Neuronal stem cell (in vitro differentiated cells): Measurements from ENCODE around the gene IFI27.

Experiments
- DNase-seq: peaks from one replicate; pipeline ENCODE4 v3.0.0-alpha.2; 2013; ENCODE audit warnings: low spot score
- H2AFZ ChIP-seq: one replicate; pipeline ENCODE4 v1.6.1; 2013; ENCODE audit warnings: mild to moderate bottlenecking, low read length, inconsistent platforms
- H2AK5ac ChIP-seq: 2 replicates; pipeline ENCODE4 v1.6.1; 2013; ENCODE audit warnings: low read depth, mild to moderate bottlenecking, inconsistent platforms, low read length, moderate library complexity, mixed read lengths
- H2BK120ac ChIP-seq: 2 replicates; pipeline ENCODE4 v1.6.1; 2013; ENCODE audit warnings: low read depth, mild to moderate bottlenecking, inconsistent platforms, low read length, moderate library complexity, mixed read lengths
- H2BK12ac ChIP-seq: one replicate; pipeline ENCODE4 v1.6.1; 2013; ENCODE audit warnings: low read length, inconsistent platforms
- H2BK15ac ChIP-seq: 2 replicates; pipeline ENCODE4 v1.6.1; 2013; ENCODE audit warnings: mild to moderate bottlenecking, low read length, inconsistent platforms, mixed read lengths
- H2BK5ac ChIP-seq: one replicate; pipeline ENCODE4 v1.6.1; 2013; ENCODE audit warnings: inconsistent platforms, mild to moderate bottlenecking, low read length, moderate library complexity
- H3K14ac ChIP-seq: one replicate; pipeline ENCODE4 v1.6.1; 2013; ENCODE audit warnings: low read length, inconsistent platforms
- H3K18ac ChIP-seq: 2 replicates; pipeline ENCODE4 v1.6.1; 2013; ENCODE audit warnings: low read length, inconsistent platforms
- H3K23ac ChIP-seq: 2 replicates; pipeline ENCODE4 v1.6.1; 2013; ENCODE audit warnings: low read depth, mild to moderate bottlenecking, mixed read lengths, low read length, inconsistent platforms; ENCODE audit not compliant: poor library complexity
- H3K27ac ChIP-seq: replicated peaks from 3 replicates; pipeline ENCODE4 v1.5.1; 2013; ENCODE audit warnings: low read length, inconsistent platforms
- H3K27me3 ChIP-seq, 3 experiments: 2 replicates each; pipeline ENCODE4 v1.6.1; 2013; ENCODE audit warnings: low read length in 3 of 3, mild to moderate bottlenecking in 2 of 3, inconsistent platforms in 1 of 3, low read depth in 1 of 3, mixed read lengths in 1 of 3, moderate library complexity in 1 of 3; ENCODE audit not compliant: control insufficient read depth in 3 of 3, insufficient read depth in 3 of 3
- H3K36me3 ChIP-seq, 2 donors: replicated peaks in 1 of 2; 2 replicates each; pipeline ENCODE4 v1.6.1; 2013; ENCODE audit warnings: low read length in 2 of 2; ENCODE audit not compliant: control insufficient read depth in 2 of 2, insufficient read depth in 2 of 2
- H3K4ac ChIP-seq: 2 replicates; pipeline ENCODE4 v1.6.1; 2013; ENCODE audit warnings: inconsistent platforms, mild to moderate bottlenecking, low read length, moderate library complexity
- H3K4me1 ChIP-seq, 2 donors: 1 replicate in 1 of 2; 2 replicates in 1 of 2; pipeline ENCODE4 v1.6.1; 2013; ENCODE audit warnings: low read length in 2 of 2, low read depth in 1 of 2; ENCODE audit not compliant: control insufficient read depth in 2 of 2, insufficient read depth in 1 of 2
- H3K4me2 ChIP-seq: one replicate; pipeline ENCODE4 v1.6.1; 2013; ENCODE audit warnings: mild to moderate bottlenecking, low read length, inconsistent platforms; ENCODE audit not compliant: insufficient read depth, poor library complexity, severe bottlenecking
- H3K4me3 ChIP-seq, 2 donors: 2 replicates each; pipeline ENCODE4 v1.5.1; 2013; ENCODE audit warnings: low read length in 2 of 2, mild to moderate bottlenecking in 2 of 2, inconsistent platforms in 1 of 2, moderate library complexity in 1 of 2
- H3K79me1 ChIP-seq: one replicate; pipeline ENCODE4 v1.6.1; 2013; ENCODE audit warnings: low read depth, mild to moderate bottlenecking, inconsistent platforms, low read length, moderate library complexity
- H3K9ac ChIP-seq: one replicate; pipeline ENCODE4 v1.6.1; 2013; ENCODE audit warnings: mild to moderate bottlenecking, low read depth, low read length, inconsistent platforms; ENCODE audit not compliant: poor library complexity
- H3K9me3 ChIP-seq, 2 donors: replicated peaks in 1 of 2; 2 replicates each; pipeline versions ENCODE3 to v1.6.1; 2013; ENCODE audit warnings: low read length in 2 of 2, mild to moderate bottlenecking in 2 of 2, inconsistent platforms in 1 of 2, low read depth in 1 of 2, mixed read lengths in 1 of 2, moderate library complexity in 1 of 2; ENCODE audit not compliant: control insufficient read depth in 2 of 2, insufficient read depth in 1 of 2
- H4K8ac ChIP-seq: one replicate; pipeline ENCODE4 v1.6.1; 2013; ENCODE audit warnings: low read depth, mild to moderate bottlenecking, inconsistent platforms, low read length, moderate library complexity
- H4K91ac ChIP-seq: one replicate; pipeline ENCODE4 v1.6.1; 2013; ENCODE audit warnings: low read length, low read depth, mild to moderate bottlenecking, inconsistent platforms; ENCODE audit not compliant: poor library complexity
- WGBS, 2 donors: extraction: QIAGEN DNeasy Blood & Tissue Kit; methylation state at CpG; one replicate each; pipeline ENCODE4 v1.1.7; 2013; ENCODE audit warnings: missing lambda C conversion rate in 2 of 2, mixed read lengths in 1 of 2; ENCODE audit not compliant: insufficient read length in 2 of 2, insufficient replicate concordance in 1 of 2; ENCODE audit errors: extremely low coverage in 2 of 2; 5-methylcytosine and 5-hydroxymethylcytosine counted together

Gene IFI27

GRCh38 chr14:94124582-94125377 lies 14.2 kb downstream of the IFI27 start:
- H3K4me3 ChIP-seq: no peak overlapping the region
- no peak overlapping the region for H2AK5ac ChIP-seq

GRCh38 chr14:94125659-94126418 lies 15.3 kb downstream of the IFI27 start:
- Histone ChIP-seq H3K27me3 (peaks cover 0 to 5% (median 0%) of the 10 kb centered on the region in 3 experiments), H2BK5ac (no peak overlapping the region), H3K4me1 (peaks cover 0 to 7% of the 10 kb centered on the region in 2 donors), H3K79me1 (no peaks in the 10 kb centered on the region), H2BK15ac (no peak overlapping the region), H3K23ac (no peak overlapping the region), H2AFZ (no peak overlapping the region), H3K9me3 (peaks cover 0 to under 1% of the 10 kb centered on the region in 2 donors), H3K36me3 (peaks cover 0 to 1% of the 10 kb centered on the region in 2 donors), H3K27ac (no peak overlapping the region), H3K14ac (no peak overlapping the region), H2AK5ac (no peak overlapping the region), H3K4me3 (no peak overlapping the region), H3K4ac (no peak overlapping the region), H3K18ac (no peak overlapping the region), H3K9ac (no peak overlapping the region), H4K8ac (no peak overlapping the region), H4K91ac (no peak overlapping the region), H2BK120ac (no peak overlapping the region), H3K4me2 (no peak overlapping the region), H2BK12ac (no peak overlapping the region)
- no CpG with 5 or more reads among the region's 6 CpGs for WGBS, 2 donors
- DNase-seq: no peak

More at GRCh38 chr14:94124582-94125377, 14.2 kb downstream of the IFI27 start:
- no peak overlapping the region for H2BK12ac ChIP-seq
- no peak overlapping the region for H2BK5ac ChIP-seq
- H2BK15ac ChIP-seq: no peak overlapping the region
- H3K27ac ChIP-seq: no peak overlapping the region
- no peak overlapping the region for H3K14ac ChIP-seq
- no peak overlapping the region for H3K9ac ChIP-seq
- H3K4me1 ChIP-seq: peaks cover 0 to 1% of the 10 kb centered on the region in 2 donors
- no peak overlapping the region for H4K91ac ChIP-seq
- WGBS, 2 donors: no CpG with 5 or more reads among the region's 9 CpGs
- H3K27me3 ChIP-seq: peaks cover 0 to 7% (median 0%) of the 10 kb centered on the region in 3 experiments
- DNase-seq: no peak
- no peak overlapping the region for H2BK120ac ChIP-seq
- H3K4ac ChIP-seq: no peak overlapping the region
- H2AFZ ChIP-seq: no peak overlapping the region
- peaks cover 0 to 1% of the 10 kb centered on the region in 2 donors for H3K36me3 ChIP-seq
- peaks cover 0 to 2% of the 10 kb centered on the region in 2 donors for H3K9me3 ChIP-seq
- no peak overlapping the region for H3K18ac ChIP-seq
- H3K79me1 ChIP-seq: no peaks in the 10 kb centered on the region
- no peak overlapping the region for H3K4me2 ChIP-seq
- no peak overlapping the region for H3K23ac ChIP-seq
- no peak overlapping the region for H4K8ac ChIP-seq

- H3K27me3 ChIP-seq: peaks cover 0 to 5% (median 0%) of the 10 kb centered on the region in 3 experiments
These were observed 15.8 kb downstream of the IFI27 start for GRCh38 chr14:94126419-94126677.

GRCh38 chr14:94126800-94127199 lies 16.3 kb downstream of the IFI27 start:
- no peak overlapping the region for H2BK15ac ChIP-seq
- no peak overlapping the region for H2BK12ac ChIP-seq
- no peak overlapping the region for H3K27ac ChIP-seq
- no peak overlapping the region for H3K9ac ChIP-seq
- no peak overlapping the region for H4K91ac ChIP-seq
- no peak overlapping the region for H2AK5ac ChIP-seq
- H3K23ac ChIP-seq: no peak overlapping the region
- no peak overlapping the region for H3K4me2 ChIP-seq
- H3K4me3 ChIP-seq: no peak overlapping the region
- H3K18ac ChIP-seq: no peak overlapping the region
- no peak overlapping the region for H2AFZ ChIP-seq
- peaks cover 0 to 1% of the 10 kb centered on the region in 2 donors for H3K36me3 ChIP-seq
- H3K9me3 ChIP-seq: no peaks in the 10 kb centered on the region
- peaks cover 0 to 5% (median 0%) of the 10 kb centered on the region in 3 experiments for H3K27me3 ChIP-seq
- H2BK120ac ChIP-seq: no peak overlapping the region
- DNase-seq: no peak
- H3K79me1 ChIP-seq: no peaks in the 10 kb centered on the region
- no peak overlapping the region for H3K4ac ChIP-seq
- H3K4me1 ChIP-seq: peaks cover 0 to 7% of the 10 kb centered on the region in 2 donors
- H2BK5ac ChIP-seq: no peak overlapping the region
- no peak overlapping the region for H3K14ac ChIP-seq
- no peak overlapping the region for H4K8ac ChIP-seq
- no CpG with 5 or more reads among the region's 5 CpGs for WGBS, 2 donors

More at GRCh38 chr14:94126419-94126677, 15.8 kb downstream of the IFI27 start:
- H3K18ac ChIP-seq: no peak overlapping the region
- no peaks in the 10 kb centered on the region for H3K79me1 ChIP-seq
- no peak overlapping the region for H3K23ac ChIP-seq
- WGBS, 2 donors: no CpG with 5 or more reads among the region's 1 CpG
- no peak overlapping the region for H3K4me3 ChIP-seq
- H3K14ac ChIP-seq: no peak overlapping the region
- H3K4me1 ChIP-seq: peaks cover 0 to 7% of the 10 kb centered on the region in 2 donors
- H2AFZ ChIP-seq: no peak overlapping the region
- no peak overlapping the region for H2BK5ac ChIP-seq
- peaks cover 0 to 1% of the 10 kb centered on the region in 2 donors for H3K36me3 ChIP-seq
- H4K8ac ChIP-seq: no peak overlapping the region
- no peak overlapping the region for H2BK120ac ChIP-seq
- no peaks in the 10 kb centered on the region for H3K9me3 ChIP-seq
- H3K4me2 ChIP-seq: no peak overlapping the region
- H3K4ac ChIP-seq: no peak overlapping the region
- no peak overlapping the region for H3K27ac ChIP-seq
- no peak for DNase-seq
- no peak overlapping the region for H4K91ac ChIP-seq
- H2BK15ac ChIP-seq: no peak overlapping the region
- no peak overlapping the region for H2BK12ac ChIP-seq
- H3K9ac ChIP-seq: no peak overlapping the region
- H2AK5ac ChIP-seq: no peak overlapping the region
